ENCODE results near the gene GAS1. TPM values are rescaled to one million over a fixed set of nuclear protein-coding genes. Genes with fewer than 3 reads are reported as not detected.

GAS1 gene, protein sequence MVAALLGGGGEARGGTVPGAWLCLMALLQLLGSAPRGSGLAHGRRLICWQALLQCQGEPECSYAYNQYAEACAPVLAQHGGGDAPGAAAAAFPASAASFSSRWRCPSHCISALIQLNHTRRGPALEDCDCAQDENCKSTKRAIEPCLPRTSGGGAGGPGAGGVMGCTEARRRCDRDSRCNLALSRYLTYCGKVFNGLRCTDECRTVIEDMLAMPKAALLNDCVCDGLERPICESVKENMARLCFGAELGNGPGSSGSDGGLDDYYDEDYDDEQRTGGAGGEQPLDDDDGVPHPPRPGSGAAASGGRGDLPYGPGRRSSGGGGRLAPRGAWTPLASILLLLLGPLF
- not detected in 2 replicates for total RNA-seq (2014; rRNA removed)
- Bru-seq, nascent RNA = not detected
- BruChase-seq, experiment 1, labeled RNA remaining after a 6-hour chase = percentile 14 among the genes with signal in this experiment
- BruChase-seq, experiment 2, labeled RNA remaining after a 2-hour chase = not detected
- long read RNA-seq, partial matches to known transcripts = 0 of 1 reads
- long read RNA-seq, other reads (novel, unspliced or antisense) = 0 of 1 reads

DNA sequence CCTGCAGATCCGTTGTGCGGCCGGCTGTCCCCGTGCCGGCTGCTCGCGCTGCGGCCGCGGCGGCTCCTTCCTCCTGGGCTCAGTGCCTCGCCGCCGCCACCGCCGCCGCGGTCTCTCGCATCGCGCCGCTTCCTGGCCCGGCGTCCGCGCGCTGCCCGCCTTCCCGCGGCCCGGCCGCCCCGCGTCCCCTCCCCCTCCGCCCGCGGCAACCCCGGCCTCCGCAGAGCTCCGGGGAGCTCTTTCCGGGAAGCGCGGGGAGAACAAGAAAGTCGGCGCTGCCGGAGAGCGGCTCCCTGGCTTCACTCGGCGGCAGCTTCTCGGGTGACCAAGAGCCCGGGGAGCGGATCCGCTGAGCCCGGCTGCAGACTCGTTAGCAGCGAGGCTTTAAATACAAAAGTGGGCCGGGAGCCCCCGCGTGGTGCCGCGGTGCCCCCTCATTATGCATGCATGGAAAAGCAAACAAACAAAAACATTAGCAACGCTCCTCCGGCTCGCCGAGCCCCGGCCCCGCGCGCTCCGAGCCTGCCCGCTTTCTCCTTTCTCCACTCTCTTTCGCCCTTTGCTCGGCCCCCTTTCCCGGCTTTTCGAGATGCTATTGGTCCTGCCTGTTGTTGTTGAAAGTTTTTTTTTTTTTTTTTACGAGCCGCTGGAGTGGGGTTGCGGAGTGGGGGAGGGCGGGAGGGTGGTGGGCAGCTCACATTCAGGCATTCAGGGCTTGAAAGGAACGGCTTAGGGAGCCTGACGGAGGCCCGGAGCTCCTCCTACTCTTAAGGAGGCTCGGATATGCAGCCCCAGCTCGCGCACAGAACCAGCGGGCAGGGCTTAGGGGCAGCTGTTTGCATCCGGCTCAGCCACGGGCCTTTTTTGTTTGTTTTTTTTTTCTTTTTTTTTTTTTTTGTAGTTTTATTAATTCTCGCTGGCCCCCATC, at the start of gene GAS1:
Gene GAS1 (minus strand): TSS at position 361 of the 928 bp plus-strand sequence. CDS start 727 bp downstream, outside the sequence.
- Histone ChIP-seq H3K9me2 (replicated peaks; ENCODE audit: low read length) (no peaks in the 10 kb centered on the region), H3K4me2 (ENCODE audit: low read length) (peak within 1 kb of the TSS; percentile 91), H4K20me1 (ENCODE audit: low read length) (no peaks in the 10 kb centered on the region), H3K4me3 (ENCODE audit: low read length) (peak within 1 kb of the TSS; percentile 69), H3K9me3 (ENCODE audit: low read length) (no peaks in the 10 kb centered on the region), H3K79me2 (ENCODE audit: low read length) (no peaks in the 10 kb centered on the region), H2AFZ (ENCODE audit: low read length) (peak within 1 kb of the TSS; percentile 74), H3K27me3 (ENCODE audit: low read length) (peaks cover 36% of the 10 kb centered on the region), H3F3A (ENCODE audit: low read length, unreplicated experiment) (no peaks in the 10 kb centered on the region), H3K4me1 (ENCODE audit: insufficient read depth, low read length) (peaks cover 3% of the 10 kb centered on the region; the same call in 1 of the 2 replicates), H3K36me3 (ENCODE audit: low read depth, low read length) (no peaks in the 10 kb centered on the region), H3K27ac (ENCODE audit: low read length) (no peak within 1 kb of the TSS), H3K9ac (ENCODE audit: low read length) (no peak within 1 kb of the TSS)
- peak; percentile 50 for DNase-seq
- BruUV-seq (replicated peaks) = no TSS peak
- no peak for TF ChIP-seq EZH2phosphoT487 (IDR thresholded peaks at IDR 0.05; ENCODE audit: borderline replicate concordance, low read length)
- ATAC-seq = peak; percentile 74
- ChIA-PET POLR2A (ENCODE audit: unreplicated experiment) (interaction anchor here (0.6 kb wide), 1 partner anchor 397 kb away, joined by 6 read pairs; no protein-coding TSS in a partner anchor), CTCF (interaction anchor here (0.6 kb wide), 1 partner anchor 324 kb away, joined by 3 read pairs; no protein-coding TSS in a partner anchor)
- intact Hi-C loops (cut with micrococcal nuclease) = loop anchor here (5.0 kb wide), 1 partner anchor 375 kb away; no protein-coding TSS in a partner anchor

DNA sequence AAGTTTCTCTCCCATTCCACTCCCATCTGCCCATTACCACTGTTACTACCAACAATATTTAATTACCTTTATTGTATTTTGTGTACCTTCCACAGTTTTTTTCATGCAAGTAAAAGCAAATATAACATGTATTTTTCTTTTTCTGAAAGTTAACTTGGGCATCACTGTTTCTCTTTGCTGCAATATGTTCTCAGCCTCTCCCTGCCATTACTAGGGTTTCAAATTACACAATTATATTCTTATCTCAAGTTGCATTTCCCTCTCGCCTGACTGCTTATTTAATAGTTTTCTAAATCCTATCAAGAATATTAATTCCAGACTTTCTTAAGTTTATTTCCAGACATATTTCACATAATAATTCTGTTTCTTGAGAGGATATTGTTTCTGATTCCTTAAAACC, 46.9 kb upstream of the GAS1 start:
- no peak overlapping the region for H3K27ac ChIP-seq (ENCODE audit: low read length)
- no peaks in the 10 kb centered on the region for H3F3A ChIP-seq (ENCODE audit: low read length, unreplicated experiment)
- BruUV-seq (replicated peaks) = no TSS peak
- no peak for TF ChIP-seq EZH2 (IDR thresholded peaks at IDR 0.05; ENCODE audit: low read length, unreplicated experiment)
- TF ChIP-seq EZH2phosphoT487 (IDR thresholded peaks at IDR 0.05; ENCODE audit: borderline replicate concordance, low read length) = no peak
- TF ChIP-seq, protein P1, sequence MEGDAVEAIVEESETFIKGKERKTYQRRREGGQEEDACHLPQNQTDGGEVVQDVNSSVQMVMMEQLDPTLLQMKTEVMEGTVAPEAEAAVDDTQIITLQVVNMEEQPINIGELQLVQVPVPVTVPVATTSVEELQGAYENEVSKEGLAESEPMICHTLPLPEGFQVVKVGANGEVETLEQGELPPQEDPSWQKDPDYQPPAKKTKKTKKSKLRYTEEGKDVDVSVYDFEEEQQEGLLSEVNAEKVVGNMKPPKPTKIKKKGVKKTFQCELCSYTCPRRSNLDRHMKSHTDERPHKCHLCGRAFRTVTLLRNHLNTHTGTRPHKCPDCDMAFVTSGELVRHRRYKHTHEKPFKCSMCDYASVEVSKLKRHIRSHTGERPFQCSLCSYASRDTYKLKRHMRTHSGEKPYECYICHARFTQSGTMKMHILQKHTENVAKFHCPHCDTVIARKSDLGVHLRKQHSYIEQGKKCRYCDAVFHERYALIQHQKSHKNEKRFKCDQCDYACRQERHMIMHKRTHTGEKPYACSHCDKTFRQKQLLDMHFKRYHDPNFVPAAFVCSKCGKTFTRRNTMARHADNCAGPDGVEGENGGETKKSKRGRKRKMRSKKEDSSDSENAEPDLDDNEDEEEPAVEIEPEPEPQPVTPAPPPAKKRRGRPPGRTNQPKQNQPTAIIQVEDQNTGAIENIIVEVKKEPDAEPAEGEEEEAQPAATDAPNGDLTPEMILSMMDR (conservative IDR thresholded peaks at IDR 0.05; ENCODE audit: low read depth, low read length) = no peak
- intact Hi-C loops (cut with micrococcal nuclease) = no loop called here
- ChIA-PET POLR2A (ENCODE audit: unreplicated experiment) (no interaction called here), CTCF (no interaction called here)
- H3K79me2 ChIP-seq (ENCODE audit: low read length) = no peaks in the 10 kb centered on the region
- DNase-seq = no peak
- H3K4me3 ChIP-seq (ENCODE audit: low read length) = no peak overlapping the region
- no peaks in the 10 kb centered on the region for H4K20me1 ChIP-seq (ENCODE audit: low read length)
- H3K4me1 ChIP-seq (ENCODE audit: insufficient read depth, low read length) = no peaks in the 10 kb centered on the region
- H3K9me2 ChIP-seq (replicated peaks; ENCODE audit: low read length) = no peaks in the 10 kb centered on the region
- no peak overlapping the region for H3K4me2 ChIP-seq (ENCODE audit: low read length)
- H3K27me3 ChIP-seq (ENCODE audit: low read length) = no peaks in the 10 kb centered on the region
- H3K9me3 ChIP-seq (ENCODE audit: low read length) = no peaks in the 10 kb centered on the region
- no peak for ATAC-seq
- H2AFZ ChIP-seq (ENCODE audit: low read length) = no peak overlapping the region
- H3K36me3 ChIP-seq (ENCODE audit: low read depth, low read length) = no peaks in the 10 kb centered on the region
- no peak overlapping the region for H3K9ac ChIP-seq (ENCODE audit: low read length)

DNA sequence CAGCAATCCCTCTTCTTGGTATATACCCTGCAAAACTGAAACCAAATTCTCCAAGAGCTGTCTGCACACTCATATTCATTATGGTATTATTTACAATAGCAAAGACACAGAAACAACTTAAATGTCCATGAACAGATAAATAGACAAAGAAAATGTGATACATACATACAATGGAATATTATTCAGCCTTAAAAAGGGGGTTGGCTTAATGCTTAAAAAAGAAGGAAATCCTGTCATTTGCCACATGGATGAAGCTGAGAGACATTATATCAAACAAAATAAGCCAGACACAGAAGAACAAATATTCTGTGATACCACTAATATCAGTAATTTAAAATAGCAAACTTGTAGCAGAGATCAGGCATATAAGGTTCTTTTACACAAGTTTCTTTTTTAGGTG, 46.5 kb upstream of the GAS1 start:
- Histone ChIP-seq H3K36me3 (ENCODE audit: low read depth, low read length) (no peaks in the 10 kb centered on the region), H3K79me2 (ENCODE audit: low read length) (no peaks in the 10 kb centered on the region), H3K9me3 (ENCODE audit: low read length) (no peaks in the 10 kb centered on the region), H3K4me2 (ENCODE audit: low read length) (no peak overlapping the region), H3K9ac (ENCODE audit: low read length) (no peak overlapping the region), H3K9me2 (replicated peaks; ENCODE audit: low read length) (no peaks in the 10 kb centered on the region), H4K20me1 (ENCODE audit: low read length) (no peaks in the 10 kb centered on the region), H3F3A (ENCODE audit: low read length, unreplicated experiment) (no peaks in the 10 kb centered on the region), H3K27ac (ENCODE audit: low read length) (no peak overlapping the region), H3K27me3 (ENCODE audit: low read length) (no peaks in the 10 kb centered on the region), H2AFZ (ENCODE audit: low read length) (no peak overlapping the region), H3K4me1 (ENCODE audit: insufficient read depth, low read length) (no peaks in the 10 kb centered on the region), H3K4me3 (ENCODE audit: low read length) (no peak overlapping the region)
- ATAC-seq = no peak
- POLR2A ChIA-PET (ENCODE audit: unreplicated experiment) = no interaction called here
- CTCF ChIA-PET = no interaction called here
- TF ChIP-seq, protein P1 (conservative IDR thresholded peaks at IDR 0.05; ENCODE audit: low read depth, low read length) = no peak
- TF ChIP-seq EZH2 (IDR thresholded peaks at IDR 0.05; ENCODE audit: low read length, unreplicated experiment) (no peak), EZH2phosphoT487 (IDR thresholded peaks at IDR 0.05; ENCODE audit: borderline replicate concordance, low read length) (no peak)
- intact Hi-C loops (cut with micrococcal nuclease) = no loop called here
- DNase-seq = no peak
- no TSS peak for BruUV-seq (replicated peaks)

All from PC-3 (cell line).